Measurements from ENCODE around the gene CHPT1. TPM values are rescaled to one million over a fixed set of nuclear protein-coding genes. Genes with fewer than 3 reads are reported as not detected.

CHPT1 gene
- total and polyA plus RNA-seq, 9 of the 15 experiments (the other 6 are each of a cell fraction or from before 2014, with no cell fraction given) = 15.3 to 210 (median 91.9) TPM

GRCh38 chr12:101727098-101727497 lies 29.7 kb downstream of the CHPT1 start:
- POLR2A ChIA-PET = no interaction called here
- Histone ChIP-seq H3K9ac (ENCODE audit: insufficient read depth in 1 of 2, low read depth in 2 of 2, low read length in 2 of 2) (no peak overlapping the region), H3K4me1 (replicated peaks in 1 of 2; ENCODE audit: control insufficient read depth in 2 of 2, insufficient read depth in 2 of 2, low read length in 2 of 2) (no peaks in the 10 kb centered on the region), H3K9me1 (ENCODE audit: control insufficient read depth, insufficient read depth, low read length) (no peaks in the 10 kb centered on the region), H3K79me2 (ENCODE audit: control insufficient read depth, insufficient read depth, low read length) (no peaks in the 10 kb centered on the region), H3K27ac (ENCODE audit: extremely low read depth, low read depth, low read length) (no peak overlapping the region), H3K36me3 (ENCODE audit: control insufficient read depth, insufficient read depth, low read length) (peaks cover 90% of the 10 kb centered on the region), H4K20me1 (replicated peaks; ENCODE audit: control insufficient read depth, insufficient read depth, low read length) (no peaks in the 10 kb centered on the region), H3K9me3 (replicated peaks; ENCODE audit: control insufficient read depth, insufficient read depth, low read depth, low read length) (no peaks in the 10 kb centered on the region), H3K4me2 (ENCODE audit: insufficient read depth, low read length) (no peak overlapping the region), H3K27me3 (ENCODE audit: control insufficient read depth in 2 of 2, insufficient read depth in 2 of 2, low read length in 2 of 2) (no peaks in the 10 kb centered on the region), H2AFZ (ENCODE audit: low read depth, low read length) (no peak overlapping the region), H3K4me3 (no peak overlapping the region)
- intact Hi-C loops (cut with micrococcal nuclease) (no loop called here), in situ Hi-C loops (cut with MboI) (no loop called here)
- DNase-seq (ENCODE audit: extremely low read depth in 1 of 4, low spot score in 3 of 4) = no peak
- CTCF ChIA-PET (ENCODE audit: low intra/inter-chr PET ratio) = no interaction called here
- no peak for FAIRE-seq
- ATAC-seq = no peak
- TF ChIP-seq LARP7 (IDR thresholded peaks at IDR 0.05) (no peak), ZNF41 (CRISPR knock-in tag; conservative IDR thresholded peaks at IDR 0.05) (no peak)
- BruUV-seq (replicated peaks) = no TSS peak

- H3K9ac ChIP-seq (ENCODE audit: insufficient read depth in 1 of 2, low read depth in 2 of 2, low read length in 2 of 2) = no peak overlapping the region
- TF ChIP-seq ZNF134 (CRISPR knock-in tag; conservative IDR thresholded peaks at IDR 0.05) (no peak), ZMIZ1 (IDR thresholded peaks at IDR 0.05; ENCODE audit: low read depth in 2 of 2, low read length in 2 of 2) (no peak), JUN (IDR thresholded peaks at IDR 0.05; ENCODE audit: borderline replicate concordance, low read depth, low read length) (no peak), JUN (CRISPR knock-in tag; IDR thresholded peaks at IDR 0.05; ENCODE audit: borderline replicate concordance) (no peak), CCAR2 (IDR thresholded peaks at IDR 0.05; ENCODE audit: low read depth, low read length) (no peak), PHB2 (IDR thresholded peaks at IDR 0.05; ENCODE audit: low read depth) (no peak), RBM22 (IDR thresholded peaks at IDR 0.05; ENCODE audit: low read depth, low read length, poor library complexity, severe bottlenecking) (no peak), EWSR1 (IDR thresholded peaks at IDR 0.05; ENCODE audit: borderline replicate concordance, low read depth, partially characterized antibody) (no peak), SMAD2 (IDR thresholded peaks at IDR 0.05; ENCODE audit: low read depth, low read length) (no peak), RBM25 (IDR thresholded peaks at IDR 0.05; ENCODE audit: low read depth, low read length, severe bottlenecking) (no peak), POLR2G (IDR thresholded peaks at IDR 0.05; ENCODE audit: low read depth, low read length) (no peak), PTRF (tag; IDR thresholded peaks at IDR 0.05) (no peak), CCNT2 (IDR thresholded peaks at IDR 0.05; ENCODE audit: borderline replicate concordance, extremely low read depth, insufficient read length, low read depth, low read length) (no peak), POLR2B (IDR thresholded peaks at IDR 0.05; ENCODE audit: low read depth, partially characterized antibody) (peak; percentile 60)
Observed at GRCh38 chr12:101729842-101730241, 32.4 kb downstream of the CHPT1 start.

More at GRCh38 chr12:101729842-101730241, 32.4 kb downstream of the CHPT1 start:
- peaks cover 91% of the 10 kb centered on the region for H3K36me3 ChIP-seq (ENCODE audit: control insufficient read depth, insufficient read depth, low read length)
- no peak overlapping the region for H2AFZ ChIP-seq (ENCODE audit: low read depth, low read length)
- no peaks in the 10 kb centered on the region for H4K20me1 ChIP-seq (replicated peaks; ENCODE audit: control insufficient read depth, insufficient read depth, low read length)
- no peak overlapping the region for H3K27ac ChIP-seq (ENCODE audit: extremely low read depth, low read depth, low read length)
- H3K9me3 ChIP-seq (replicated peaks; ENCODE audit: control insufficient read depth, insufficient read depth, low read depth, low read length) = no peaks in the 10 kb centered on the region
- intact Hi-C loops (cut with micrococcal nuclease) (no loop called here), in situ Hi-C loops (cut with MboI) (no loop called here)
- no peaks in the 10 kb centered on the region for H3K79me2 ChIP-seq (ENCODE audit: control insufficient read depth, insufficient read depth, low read length)
- FAIRE-seq (no peak), ATAC-seq (peak; percentile 66), DNase-seq (ENCODE audit: extremely low read depth in 1 of 4, low spot score in 3 of 4) (no peak)
- H3K9me1 ChIP-seq (ENCODE audit: control insufficient read depth, insufficient read depth, low read length) = no peaks in the 10 kb centered on the region
- no TSS peak for BruUV-seq (replicated peaks)
- no peaks in the 10 kb centered on the region for H3K4me1 ChIP-seq (replicated peaks in 1 of 2; ENCODE audit: control insufficient read depth in 2 of 2, insufficient read depth in 2 of 2, low read length in 2 of 2)
- H3K4me2 ChIP-seq (ENCODE audit: insufficient read depth, low read length) = no peak overlapping the region
- ChIA-PET POLR2A (interaction anchor here (0.9 to 1.6 kb wide), 2 partner anchors 15 to 100 kb away, joined by 3 read pairs; no protein-coding TSS in a partner anchor), CTCF (ENCODE audit: low intra/inter-chr PET ratio) (no interaction called here)
- H3K27me3 ChIP-seq (ENCODE audit: control insufficient read depth in 2 of 2, insufficient read depth in 2 of 2, low read length in 2 of 2) = no peaks in the 10 kb centered on the region
- H3K4me3 ChIP-seq = no peak overlapping the region

Data from K562 (cell line).